Stimulated activated naive B cell treated with anti-CD40 and anti-IgM and Interleukin-4, amounts not matched to agents 10 μg/mL and 1 μg/mL and 100 μg/mL, for 72 hours (primary cell): Measurements from ENCODE around the gene HSBP1.

ENCODE experiments used
- ATAC-seq, 2 donors: fragments of 150-1000 bp; cut with Tn5 transposase; replicated peaks; 2 replicates each; pipeline ENCODE4 v1.10.0; 2021; ENCODE audit warnings: moderate library complexity in 1 of 2
- DNase-seq: peaks from one replicate; pipeline ENCODE4 v3.0.0; 2021
- H3K27ac Mint-ChIP-seq: one replicate; pipeline ENCODE4 v1.8.0; 2022; ENCODE audit warnings: mild to moderate bottlenecking, mixed read lengths
- H3K27me3 Mint-ChIP-seq, 2 donors: one replicate each; pipeline ENCODE4 v1.8.0; 2022; ENCODE audit warnings: mixed read lengths in 2 of 2
- H3K36me3 Mint-ChIP-seq, 2 donors: one replicate each; pipeline ENCODE4 v1.8.0; 2022; ENCODE audit warnings: mixed read lengths in 2 of 2, mild to moderate bottlenecking in 1 of 2
- H3K4me1 Mint-ChIP-seq, 2 donors: one replicate each; pipeline ENCODE4 v1.8.0; 2022; ENCODE audit warnings: mixed read lengths in 2 of 2, mild to moderate bottlenecking in 1 of 2
- H3K4me3 Mint-ChIP-seq, 2 donors: one replicate each; pipeline ENCODE4 v1.8.0; 2022; ENCODE audit warnings: mild to moderate bottlenecking in 2 of 2, mixed read lengths in 2 of 2, moderate library complexity in 1 of 2
- H3K9me3 Mint-ChIP-seq, 2 donors: one replicate each; pipeline ENCODE4 v1.8.0; 2022; ENCODE audit warnings: mixed read lengths in 2 of 2, mild to moderate bottlenecking in 1 of 2

HSBP1 gene

DNA sequence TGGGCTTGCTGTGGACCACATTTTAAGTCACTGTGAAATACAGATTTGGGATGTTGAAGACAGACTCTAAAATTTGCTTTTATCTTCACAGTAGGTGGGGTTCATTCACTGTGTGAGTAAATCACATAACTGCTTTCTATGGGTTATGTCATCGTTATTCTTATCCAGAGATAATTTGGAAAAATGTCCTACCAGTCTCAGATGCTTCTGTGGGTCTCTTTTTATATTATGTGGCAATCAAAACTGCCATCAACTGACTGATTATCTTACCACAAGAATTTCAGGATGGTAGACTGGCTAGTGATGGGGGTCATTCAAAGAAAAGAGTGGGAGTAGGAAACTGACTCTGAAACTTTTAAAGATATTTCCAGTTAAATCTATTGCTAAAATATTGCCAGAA lies 3.1 kb downstream of the HSBP1 start:
- Mint-ChIP-seq H3K4me3 (no peak overlapping the region), H3K4me1 (peaks cover 24 to 52% of the 10 kb centered on the region in 2 donors), H3K36me3 (peaks cover 19 to 20% of the 10 kb centered on the region in 2 donors), H3K9me3 (peaks cover 4 to 9% of the 10 kb centered on the region in 2 donors), H3K27me3 (no peaks in the 10 kb centered on the region), H3K27ac (no peak overlapping the region)
- ATAC-seq (no peak), DNase-seq (no peak)

DNA sequence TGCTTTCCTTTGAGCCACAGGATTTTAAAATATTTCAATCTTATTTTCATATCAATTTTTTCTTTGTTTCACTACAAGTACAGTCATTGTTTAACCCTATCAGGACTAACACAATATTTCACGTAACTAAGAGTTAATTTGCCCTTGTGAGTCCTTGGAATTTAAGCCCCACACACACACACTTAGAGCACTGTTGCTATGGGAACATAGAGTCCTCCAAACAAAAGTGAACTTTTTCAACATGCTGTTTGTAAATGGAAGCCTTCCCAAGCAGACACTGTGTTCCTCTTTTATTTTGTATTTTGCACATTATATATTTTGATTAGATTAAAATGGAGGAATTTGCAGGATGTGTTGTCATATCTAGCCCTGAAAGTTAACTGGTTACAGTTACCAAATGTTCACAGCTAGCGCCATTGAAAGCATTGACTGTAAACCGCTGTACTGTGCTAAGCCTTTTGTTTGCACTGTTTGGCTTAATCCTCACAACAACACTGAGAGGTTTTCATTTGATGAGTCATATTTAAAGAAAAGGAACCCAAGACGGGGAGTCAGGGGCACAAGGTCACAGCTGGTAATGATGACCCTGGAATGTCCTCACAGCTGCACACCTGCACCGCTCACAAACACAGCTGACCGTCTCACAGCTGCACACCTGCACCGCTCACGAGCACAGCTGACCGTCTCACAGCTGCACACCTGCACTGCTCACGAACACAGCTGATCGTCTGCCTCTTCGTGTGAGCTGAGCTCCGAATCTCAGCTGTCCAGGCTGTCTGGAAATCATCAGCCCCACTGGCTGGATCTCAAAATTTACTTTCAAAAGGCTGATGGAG lies 6.3 kb downstream of the HSBP1 start:
- ATAC-seq (peak; percentile 64 to 69), DNase-seq (no peak)
- no peak overlapping the region for H3K27ac Mint-ChIP-seq
- peaks cover 10 to 12% of the 10 kb centered on the region in 2 donors for H3K36me3 Mint-ChIP-seq
- no peak overlapping the region for H3K4me3 Mint-ChIP-seq
- H3K4me1 Mint-ChIP-seq = peaks cover 5 to 26% of the 10 kb centered on the region in 2 donors
- H3K27me3 Mint-ChIP-seq = no peaks in the 10 kb centered on the region
- no peaks in the 10 kb centered on the region for H3K9me3 Mint-ChIP-seq

DNA sequence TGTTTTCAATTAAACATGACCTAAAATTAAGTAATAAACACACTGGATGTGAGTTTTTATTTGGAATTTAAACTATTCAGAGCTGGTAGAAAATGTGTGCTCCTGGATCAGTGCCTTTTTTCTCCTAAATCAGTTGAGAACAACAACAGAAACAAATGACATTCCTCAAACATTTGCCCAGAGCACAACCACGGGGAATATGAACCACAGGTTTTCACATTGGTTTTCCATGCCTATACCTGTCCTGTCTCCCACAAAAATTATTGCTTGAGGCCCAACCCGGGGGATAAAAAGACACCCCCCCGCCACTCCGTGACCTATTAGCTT lies 6.8 kb downstream of the HSBP1 start:
- H3K4me1 Mint-ChIP-seq = peaks cover 3 to 20% of the 10 kb centered on the region in 2 donors
- no peaks in the 10 kb centered on the region for H3K9me3 Mint-ChIP-seq
- no peak for DNase-seq
- H3K4me3 Mint-ChIP-seq = no peak overlapping the region
- no peak for ATAC-seq
- peaks cover 9% of the 10 kb centered on the region in 2 donors for H3K36me3 Mint-ChIP-seq
- no peak overlapping the region for H3K27ac Mint-ChIP-seq
- H3K27me3 Mint-ChIP-seq = no peaks in the 10 kb centered on the region

DNA sequence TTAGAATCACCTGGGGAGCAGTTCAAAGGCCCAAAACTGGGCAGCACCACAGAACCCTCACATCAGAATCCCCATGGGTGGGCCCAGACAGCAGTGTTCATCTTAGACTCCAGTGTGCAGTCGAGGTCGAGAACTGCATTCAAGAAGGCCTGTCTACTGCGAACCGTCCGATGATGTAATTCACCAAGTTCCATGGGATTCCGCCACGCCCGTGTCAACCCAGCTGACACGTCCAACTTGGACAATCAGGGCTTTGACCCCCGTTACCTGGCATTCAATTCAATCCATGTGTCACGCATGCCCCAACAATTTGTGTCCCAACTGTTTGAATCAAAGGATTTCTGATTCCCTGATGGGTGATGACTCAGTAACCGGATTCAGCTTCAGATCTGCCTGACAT lies 9.2 kb downstream of the HSBP1 start:
- H3K4me3 Mint-ChIP-seq = no peak overlapping the region
- no peak overlapping the region for H3K27ac Mint-ChIP-seq
- peaks cover 2 to 6% of the 10 kb centered on the region in 2 donors for H3K27me3 Mint-ChIP-seq
- H3K36me3 Mint-ChIP-seq = peaks cover 7 to 9% of the 10 kb centered on the region in 2 donors
- H3K9me3 Mint-ChIP-seq = no peaks in the 10 kb centered on the region
- ATAC-seq (no peak), DNase-seq (no peak)
- peaks cover 2 to 7% of the 10 kb centered on the region in 2 donors for H3K4me1 Mint-ChIP-seq

DNA sequence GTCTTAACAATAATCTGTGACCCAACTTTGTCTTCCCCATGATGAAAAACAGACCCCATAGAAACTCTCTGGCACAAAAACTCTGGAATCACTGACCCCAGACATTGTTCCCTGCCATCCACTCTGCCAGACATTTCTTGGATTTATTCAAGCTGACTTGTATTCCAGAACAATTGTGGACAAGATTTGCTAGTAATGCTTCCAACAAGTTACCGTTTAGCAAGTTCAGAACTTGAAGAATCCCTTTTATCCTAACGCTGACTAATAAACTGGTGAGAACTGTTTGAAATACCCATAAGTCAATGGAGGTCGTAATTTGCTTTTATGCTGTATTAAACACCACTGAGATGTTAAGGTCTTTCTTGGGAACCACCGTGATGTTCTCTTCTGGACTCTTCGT lies 10.5 kb downstream of the HSBP1 start:
- DNase-seq (no peak), ATAC-seq (no peak)
- no peak overlapping the region for H3K27ac Mint-ChIP-seq
- H3K36me3 Mint-ChIP-seq = peaks cover under 1 to 2% of the 10 kb centered on the region in 2 donors
- H3K9me3 Mint-ChIP-seq = no peaks in the 10 kb centered on the region
- no peak overlapping the region for H3K4me3 Mint-ChIP-seq
- peaks cover 9 to 12% of the 10 kb centered on the region in 2 donors for H3K27me3 Mint-ChIP-seq
- H3K4me1 Mint-ChIP-seq = peaks cover 0 to 2% of the 10 kb centered on the region in 2 donors

DNA sequence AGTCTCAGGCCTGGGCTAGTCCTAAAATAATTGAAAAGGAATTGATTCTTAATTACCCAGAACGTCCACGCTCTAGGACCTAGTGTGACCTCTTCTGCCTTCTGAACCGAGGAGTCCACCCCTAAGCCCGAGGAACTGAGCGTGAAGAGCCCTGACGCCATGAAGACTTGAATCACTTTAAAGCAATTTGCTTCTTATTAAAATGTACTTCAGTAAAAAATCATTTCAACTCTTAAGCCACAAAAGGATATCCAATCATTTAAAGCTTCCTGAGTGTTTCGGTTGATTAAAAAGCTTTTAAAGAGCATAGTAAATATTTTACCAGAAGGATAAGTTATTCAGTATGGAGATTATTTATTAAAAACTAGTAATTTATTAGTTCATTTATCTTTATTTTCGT lies 11.6 kb downstream of the HSBP1 start:
- ATAC-seq = no peak
- H3K27ac Mint-ChIP-seq = no peak overlapping the region

DNA sequence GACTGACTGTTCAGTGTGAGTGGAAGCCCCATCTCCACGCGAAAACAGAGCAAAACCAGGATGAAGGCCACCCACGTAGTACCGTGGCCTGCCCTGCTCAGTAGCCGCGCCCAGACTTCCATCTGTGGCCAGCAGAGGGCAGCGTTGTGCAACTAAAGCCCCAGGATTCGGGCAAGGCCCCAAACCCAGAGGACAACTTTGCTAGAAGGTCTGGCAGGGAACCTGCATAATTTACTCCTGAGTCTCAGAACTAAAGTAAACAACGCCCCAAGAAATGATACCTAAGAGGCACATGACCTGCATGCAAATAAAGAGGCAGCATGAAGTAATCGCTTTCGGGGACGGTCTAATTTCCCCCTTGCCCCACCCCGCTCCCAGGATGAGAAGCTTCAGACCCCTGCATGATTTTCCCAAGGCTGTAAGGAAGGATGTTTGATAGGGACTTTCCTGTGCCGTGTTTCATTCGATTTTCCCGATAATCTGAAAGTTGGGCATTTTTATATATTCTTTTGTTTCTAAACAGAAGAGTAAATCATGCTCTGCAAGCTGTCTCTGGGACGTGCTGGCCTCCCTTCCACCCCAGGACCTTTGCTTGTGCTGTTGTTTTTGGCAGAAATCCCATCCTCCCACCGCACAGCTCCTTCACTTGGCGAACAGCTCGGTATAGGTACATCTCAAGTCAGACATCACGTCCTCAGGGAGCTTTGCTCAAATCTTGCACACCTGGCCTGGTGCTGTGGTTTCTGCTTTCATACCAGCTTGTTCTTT lies 18.6 kb downstream of the HSBP1 start:
- ATAC-seq (peak; percentile 98 to 99), DNase-seq (peak; percentile 67)
- no peaks in the 10 kb centered on the region for H3K9me3 Mint-ChIP-seq
- H3K27ac Mint-ChIP-seq = no peak overlapping the region
- H3K4me3 Mint-ChIP-seq = no peak overlapping the region
- H3K4me1 Mint-ChIP-seq = peaks cover 4 to 6% of the 10 kb centered on the region in 2 donors
- H3K27me3 Mint-ChIP-seq = peaks cover 8 to 26% of the 10 kb centered on the region in 2 donors
- H3K36me3 Mint-ChIP-seq = no peaks in the 10 kb centered on the region

More for the DNA sequence above, 11.6 kb downstream of the HSBP1 start:
- Mint-ChIP-seq H3K27me3 (peaks cover 11 to 12% of the 10 kb centered on the region in 2 donors), H3K4me1 (no peaks in the 10 kb centered on the region), H3K9me3 (no peaks in the 10 kb centered on the region), H3K36me3 (no peaks in the 10 kb centered on the region), H3K4me3 (no peak overlapping the region)
- no peak for DNase-seq

DNA sequence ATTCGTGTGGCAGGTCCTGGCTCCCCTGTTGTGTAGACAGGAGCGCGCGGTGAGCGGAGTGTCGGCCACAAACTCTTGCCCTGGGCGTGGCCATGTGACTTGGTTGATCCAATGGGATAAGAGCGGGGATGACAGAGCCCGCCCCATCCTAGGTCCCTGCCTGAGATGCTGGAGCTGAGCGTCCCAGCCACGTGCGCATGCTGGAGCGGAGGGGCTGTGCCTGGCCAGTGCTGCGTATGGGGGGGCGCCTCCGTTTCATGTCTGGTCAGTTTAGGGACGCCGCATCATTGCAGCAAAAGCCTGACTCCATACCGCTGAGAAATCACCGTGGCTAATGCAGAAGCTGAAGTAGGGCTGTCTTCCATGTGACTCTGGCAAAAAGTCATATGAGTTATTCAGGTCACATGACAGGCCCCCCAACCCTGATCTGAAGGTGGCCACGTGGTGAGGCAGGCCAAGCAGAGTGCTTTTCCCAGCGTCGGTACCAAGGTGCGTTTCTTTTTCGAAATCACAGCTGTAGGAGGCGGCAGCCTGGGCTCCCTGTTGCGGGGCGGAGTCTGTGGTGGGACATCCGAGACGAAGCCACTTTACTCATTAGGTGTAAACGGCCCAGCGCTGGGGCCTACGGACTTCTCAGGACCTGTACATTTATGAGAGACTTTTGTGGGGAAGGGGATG lies 22.5 kb downstream of the HSBP1 start:
- Mint-ChIP-seq H3K27ac (no peak overlapping the region), H3K4me1 (peaks cover 4 to 7% of the 10 kb centered on the region in 2 donors), H3K9me3 (peaks cover 0 to 3% of the 10 kb centered on the region in 2 donors), H3K4me3 (no peak overlapping the region), H3K36me3 (no peaks in the 10 kb centered on the region), H3K27me3 (peaks cover 1 to 11% of the 10 kb centered on the region in 2 donors)
- DNase-seq (no peak), ATAC-seq (no peak)

DNA sequence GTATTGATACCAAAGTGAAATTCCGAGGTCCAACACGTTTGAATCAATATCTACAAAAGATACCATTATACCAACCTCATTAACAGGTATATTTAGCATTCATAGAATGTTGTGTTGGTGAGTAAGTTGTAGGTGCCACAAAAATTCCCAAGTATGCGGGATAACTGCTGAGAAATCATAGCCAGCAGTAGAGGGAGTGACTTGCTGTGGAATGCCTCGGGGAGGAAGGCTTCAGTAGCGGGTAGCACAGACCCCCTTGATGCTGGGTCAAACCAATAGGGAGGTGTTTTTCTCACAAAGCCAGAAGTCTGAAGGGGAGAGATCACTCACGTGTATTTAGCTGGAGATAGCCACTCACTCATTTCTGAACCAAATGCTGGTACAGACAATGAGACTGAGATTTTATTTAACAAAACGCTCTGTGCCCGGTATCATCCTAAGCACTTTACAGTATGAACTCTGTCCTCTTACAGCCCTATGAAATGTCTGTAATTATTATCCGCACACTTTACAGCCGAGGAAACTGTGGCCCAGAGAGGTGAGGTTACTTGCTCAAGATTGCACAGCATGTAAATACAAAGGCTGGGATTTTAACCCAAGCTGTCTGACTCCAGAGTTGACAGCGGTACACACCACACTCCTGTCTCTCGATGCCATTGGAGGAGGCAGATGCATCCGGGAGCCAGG lies 23.1 kb downstream of the HSBP1 start:
- H3K4me3 Mint-ChIP-seq = no peak overlapping the region
- DNase-seq (no peak), ATAC-seq (no peak)
- H3K9me3 Mint-ChIP-seq = peaks cover 0 to 4% of the 10 kb centered on the region in 2 donors
- H3K27me3 Mint-ChIP-seq = peaks cover 3 to 15% of the 10 kb centered on the region in 2 donors
- H3K27ac Mint-ChIP-seq = no peak overlapping the region
- H3K36me3 Mint-ChIP-seq = no peaks in the 10 kb centered on the region
- peaks cover under 1 to 8% of the 10 kb centered on the region in 2 donors for H3K4me1 Mint-ChIP-seq

DNA sequence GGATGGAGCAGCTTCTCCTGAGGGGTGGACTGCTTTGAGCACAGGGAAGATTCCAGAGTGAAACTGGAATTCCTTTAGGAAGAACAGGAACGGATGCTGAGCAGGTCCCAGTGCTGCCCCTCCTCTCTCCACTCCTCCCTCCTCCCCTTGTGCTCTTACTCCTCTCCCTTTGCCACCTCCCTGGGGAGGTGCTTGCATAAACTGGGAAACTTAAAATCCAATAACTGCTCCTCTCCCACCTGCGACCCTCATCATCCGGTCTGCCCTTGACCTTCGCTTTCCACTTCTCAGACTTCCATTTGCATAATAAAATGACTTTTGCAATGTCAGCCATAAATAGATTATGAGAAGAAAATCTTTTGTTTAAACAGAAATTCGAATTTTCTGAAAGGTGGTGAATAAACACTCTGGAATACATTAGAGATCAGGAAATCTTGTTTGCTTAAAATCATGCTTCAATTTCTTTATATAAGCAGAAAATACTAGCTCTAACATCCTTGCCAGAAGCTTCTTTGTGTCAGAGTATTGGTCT lies 23.7 kb downstream of the HSBP1 start:
- Mint-ChIP-seq H3K27ac (no peak overlapping the region), H3K4me1 (peaks cover 3% of the 10 kb centered on the region in 2 donors), H3K27me3 (peaks cover 3 to 15% of the 10 kb centered on the region in 2 donors), H3K36me3 (no peaks in the 10 kb centered on the region), H3K4me3 (no peak overlapping the region), H3K9me3 (peaks cover 0 to 4% of the 10 kb centered on the region in 2 donors)
- no peak for ATAC-seq
- DNase-seq = no peak

DNA sequence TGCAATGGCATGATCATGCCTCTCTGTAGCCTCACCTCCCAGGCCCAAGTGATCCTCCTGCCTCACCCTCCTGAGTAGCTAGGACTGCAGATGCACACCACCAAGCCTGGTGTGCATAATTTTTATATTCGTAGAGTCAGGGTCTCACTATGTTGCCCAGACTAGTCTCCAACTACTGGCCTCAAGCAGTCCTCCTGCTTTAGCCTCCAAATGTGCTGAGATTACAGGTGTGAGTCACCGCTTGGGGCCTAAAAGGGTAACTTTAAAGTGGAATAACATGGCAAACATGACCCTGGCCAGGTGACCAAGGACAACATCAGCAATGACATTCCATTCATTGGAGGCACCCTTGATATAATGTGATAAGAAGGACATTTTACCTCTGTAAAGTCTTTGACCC lies 26.1 kb downstream of the HSBP1 start:
- Mint-ChIP-seq H3K9me3 (peaks cover 0 to 4% of the 10 kb centered on the region in 2 donors), H3K4me3 (no peak overlapping the region), H3K36me3 (no peaks in the 10 kb centered on the region), H3K27me3 (peaks cover 15 to 21% of the 10 kb centered on the region in 2 donors), H3K4me1 (peaks cover 3% of the 10 kb centered on the region in 2 donors), H3K27ac (no peak overlapping the region)
- DNase-seq = no peak
- ATAC-seq = no peak

DNA sequence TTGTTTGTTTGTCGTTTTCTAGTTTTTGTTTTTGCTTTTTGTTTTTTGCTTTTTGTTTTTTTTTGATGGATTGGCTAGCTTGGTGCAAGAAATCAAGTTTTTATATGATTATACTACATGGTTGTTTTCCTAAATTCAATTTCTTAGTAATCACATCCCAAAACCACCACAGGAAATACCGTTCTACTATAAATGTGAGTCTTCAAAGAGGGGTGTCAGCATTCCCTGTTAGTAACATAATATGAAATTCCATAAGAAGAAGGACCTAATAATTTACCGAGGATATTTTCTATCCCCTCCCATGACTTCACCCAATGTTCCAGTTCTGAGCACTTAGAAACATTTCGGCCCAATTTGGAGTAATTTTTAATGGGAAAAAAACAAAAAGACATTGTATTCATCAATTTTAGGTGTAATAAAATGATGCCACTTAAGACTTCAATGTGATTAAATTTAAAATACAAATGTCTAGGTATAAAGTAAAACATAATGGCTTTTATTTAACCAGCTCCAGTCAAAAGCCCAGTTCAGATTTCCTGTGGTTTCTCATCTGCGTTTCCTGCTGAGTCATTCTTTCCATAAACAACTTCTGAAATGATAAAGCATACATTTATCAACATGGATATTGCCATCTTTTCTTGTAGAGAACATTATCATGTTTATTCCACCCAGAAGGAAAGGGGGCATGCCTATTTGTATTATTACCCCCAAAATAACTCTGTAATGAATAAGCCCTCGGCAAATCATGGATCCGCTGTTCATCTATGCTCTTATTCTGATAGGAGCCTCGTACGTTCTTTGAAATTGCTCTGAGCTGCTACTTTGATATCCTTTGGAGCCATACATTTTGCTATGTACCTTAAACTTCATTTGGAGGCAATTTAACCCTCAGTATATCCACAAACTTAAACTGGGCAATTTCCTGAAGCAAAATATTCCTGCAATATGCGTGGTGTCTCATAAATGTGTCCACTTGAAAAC lies 28.1 kb downstream of the HSBP1 start:
- H3K4me1 Mint-ChIP-seq = peaks cover 3% of the 10 kb centered on the region in 2 donors
- DNase-seq (no peak), ATAC-seq (no peak)
- no peak overlapping the region for H3K4me3 Mint-ChIP-seq
- peaks cover 0 to 4% of the 10 kb centered on the region in 2 donors for H3K9me3 Mint-ChIP-seq
- no peaks in the 10 kb centered on the region for H3K36me3 Mint-ChIP-seq
- H3K27me3 Mint-ChIP-seq = peaks cover 15 to 18% of the 10 kb centered on the region in 2 donors
- H3K27ac Mint-ChIP-seq = no peak overlapping the region

DNA sequence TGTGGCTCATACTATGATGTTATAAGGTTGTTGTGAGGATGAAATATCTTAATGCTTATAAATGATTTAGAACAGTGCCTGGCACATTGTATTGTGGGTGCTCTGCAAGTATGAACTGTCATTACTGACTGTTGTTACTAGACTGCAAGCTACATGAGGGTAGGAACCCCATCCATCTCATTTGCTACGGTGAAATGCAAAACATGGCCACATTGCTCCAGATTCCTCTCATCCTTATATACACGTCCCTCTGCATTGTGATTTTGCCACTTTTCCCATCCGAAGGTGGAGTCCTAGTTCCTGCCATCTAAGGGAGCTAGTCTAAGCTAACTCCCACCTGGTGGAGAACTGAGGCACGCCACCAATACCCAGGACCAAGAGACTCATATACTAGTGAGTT lies 29.8 kb downstream of the HSBP1 start:
- Mint-ChIP-seq H3K27ac (no peak overlapping the region), H3K27me3 (peaks cover 13 to 15% of the 10 kb centered on the region in 2 donors), H3K4me1 (peaks cover 8 to 13% of the 10 kb centered on the region in 2 donors), H3K9me3 (peaks cover 0 to 4% of the 10 kb centered on the region in 2 donors), H3K4me3 (no peak overlapping the region), H3K36me3 (no peaks in the 10 kb centered on the region)
- DNase-seq (no peak), ATAC-seq (no peak)
